Fibroblast of lung (primary cell): ENCODE data around the gene S100A9.

Experiments used
- EZH2 ChIP-seq: IDR thresholded peaks from 2 replicates; pipeline ENCODE4 v1.5.1; 2012; ENCODE audit warnings: low read length, control low read depth, mild to moderate bottlenecking; ENCODE audit errors: missing control alignments
- TF ChIP-seq, protein P1 (sequence below), 2 donors: IDR thresholded peaks in 1 of 2; conservative IDR thresholded peaks in 1 of 2; 1 replicate in 1 of 2; 2 replicates in 1 of 2; pipeline ENCODE4 v1.5.1; 2011 to 2012; ENCODE audit warnings: low read length in 2 of 2, control low read depth in 1 of 2, inconsistent platforms in 1 of 2, low read depth in 1 of 2, mild to moderate bottlenecking in 1 of 2

DNA sequence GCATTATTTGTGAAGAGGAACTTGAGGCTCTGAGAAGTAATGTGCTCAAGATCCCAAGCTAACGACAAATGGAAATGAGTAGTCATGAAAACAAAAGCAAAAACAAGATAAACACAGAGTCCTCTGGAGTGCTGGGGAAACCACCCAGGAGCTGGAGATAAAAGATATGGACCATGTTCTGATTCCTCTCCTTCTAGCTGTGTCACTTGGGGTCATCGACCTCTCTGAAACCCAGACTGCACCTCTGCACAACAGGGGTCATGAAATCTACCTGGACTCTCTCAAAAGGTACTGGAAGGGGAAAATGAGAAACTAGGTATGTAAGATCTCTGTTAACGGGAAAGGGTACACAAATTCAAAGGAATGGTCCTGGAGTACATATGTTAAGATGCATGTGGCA, 15.5 kb upstream of the S100A9 start:
- TF ChIP-seq, protein P1, sequence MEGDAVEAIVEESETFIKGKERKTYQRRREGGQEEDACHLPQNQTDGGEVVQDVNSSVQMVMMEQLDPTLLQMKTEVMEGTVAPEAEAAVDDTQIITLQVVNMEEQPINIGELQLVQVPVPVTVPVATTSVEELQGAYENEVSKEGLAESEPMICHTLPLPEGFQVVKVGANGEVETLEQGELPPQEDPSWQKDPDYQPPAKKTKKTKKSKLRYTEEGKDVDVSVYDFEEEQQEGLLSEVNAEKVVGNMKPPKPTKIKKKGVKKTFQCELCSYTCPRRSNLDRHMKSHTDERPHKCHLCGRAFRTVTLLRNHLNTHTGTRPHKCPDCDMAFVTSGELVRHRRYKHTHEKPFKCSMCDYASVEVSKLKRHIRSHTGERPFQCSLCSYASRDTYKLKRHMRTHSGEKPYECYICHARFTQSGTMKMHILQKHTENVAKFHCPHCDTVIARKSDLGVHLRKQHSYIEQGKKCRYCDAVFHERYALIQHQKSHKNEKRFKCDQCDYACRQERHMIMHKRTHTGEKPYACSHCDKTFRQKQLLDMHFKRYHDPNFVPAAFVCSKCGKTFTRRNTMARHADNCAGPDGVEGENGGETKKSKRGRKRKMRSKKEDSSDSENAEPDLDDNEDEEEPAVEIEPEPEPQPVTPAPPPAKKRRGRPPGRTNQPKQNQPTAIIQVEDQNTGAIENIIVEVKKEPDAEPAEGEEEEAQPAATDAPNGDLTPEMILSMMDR (conservative IDR thresholded peaks at IDR 0.05 in 1 of 2, IDR thresholded peaks at IDR 0.05 in 1 of 2; ENCODE audit: low read depth in 1 of 2, low read length in 2 of 2), result no peak
- TF ChIP-seq EZH2, result no peak
